ENCODE measurements around the gene UGT1A7.

GRCh38 chr2:233728723-233729301 lies 47.1 kb downstream of the UGT1A7 start, which contains the start of gene UGT1A3:
- TF ChIP-seq CTCF (IDR thresholded peaks at IDR 0.05), result no peak
- TF ChIP-seq POLR2A (IDR thresholded peaks at IDR 0.05), result no peak

All from right lobe of liver (tissue), 4 donors.